Large intestine (tissue), 3 donors: ENCODE data around the gene SSNA1. TPM values are rescaled to one million over a fixed set of nuclear protein-coding genes. Genes with fewer than 3 reads are reported as not detected.

Experiments
- DNase-seq, 2 donors: peaks; one replicate each; pipeline versions ENCODE4 v3.0.0 to v3.0.0-alpha.2; 2013
- H3K27ac ChIP-seq: one replicate; pipeline ENCODE4 v1.5.1; 2013; ENCODE audit warnings: low read length
- H3K27me3 ChIP-seq: 2 replicates; pipeline ENCODE4 v1.6.1; 2013; ENCODE audit warnings: low read length; ENCODE audit not compliant: control insufficient read depth, insufficient read depth
- H3K36me3 ChIP-seq: 2 replicates; pipeline ENCODE4 v1.6.1; 2013; ENCODE audit warnings: low read length; ENCODE audit not compliant: control insufficient read depth, insufficient read depth
- H3K4me1 ChIP-seq: one replicate; pipeline ENCODE4 v1.6.1; 2013; ENCODE audit warnings: low read length; ENCODE audit not compliant: control insufficient read depth, insufficient read depth
- H3K4me3 ChIP-seq: one replicate; pipeline ENCODE4 v1.5.1; 2013; ENCODE audit warnings: low read length
- H3K9me3 ChIP-seq: one replicate; pipeline ENCODE4 v1.6.1; 2013; ENCODE audit warnings: mild to moderate bottlenecking, low read depth, low read length, moderate library complexity; ENCODE audit not compliant: control insufficient read depth
- WGBS: methylation state at CpG from one replicate; pipeline ENCODE4 v1.1.5; 2013; ENCODE audit warnings: low lambda C conversion rate; ENCODE audit not compliant: insufficient coverage; 5-methylcytosine and 5-hydroxymethylcytosine counted together
- polyA plus RNA-seq: library from polyadenylated mRNA; unstranded; fragments of 120-200 nt; gene quantifications from one replicate; pipeline ENCODE4 v1.2.1, GENCODE V29; 2013

SSNA1 gene
- polyA plus RNA-seq, 1 donor = 66.0 TPM

DNA sequence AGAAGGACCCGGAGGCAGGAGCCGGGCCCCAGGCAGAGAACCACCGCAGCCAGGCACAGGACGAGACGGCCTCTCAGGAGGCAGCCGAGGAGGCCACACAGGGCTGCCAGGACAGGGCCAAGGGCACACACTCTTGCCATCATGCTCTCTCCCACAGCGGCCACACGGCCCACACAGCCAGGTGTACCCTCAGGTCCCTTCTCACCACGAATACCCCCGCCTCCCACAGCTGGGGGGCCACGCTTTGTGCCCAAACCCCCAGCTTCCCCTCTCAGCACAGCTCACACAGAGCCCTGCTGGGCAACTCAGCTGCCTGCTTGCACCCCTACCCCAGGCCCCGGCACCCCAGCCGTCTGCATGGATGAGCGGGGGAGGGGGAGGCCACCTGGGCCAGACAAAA is 5.3 kb downstream of the SSNA1 start:
- no peak overlapping the region for H3K27ac ChIP-seq
- no peak overlapping the region for H3K4me3 ChIP-seq
- no peaks in the 10 kb centered on the region for H3K27me3 ChIP-seq
- H3K9me3 ChIP-seq = no peaks in the 10 kb centered on the region
- WGBS = no CpG with 5 or more reads among the region's 14 CpGs
- H3K4me1 ChIP-seq = peaks cover 65% of the 10 kb centered on the region
- H3K36me3 ChIP-seq = peaks cover 40% of the 10 kb centered on the region
- no peak for DNase-seq

DNA sequence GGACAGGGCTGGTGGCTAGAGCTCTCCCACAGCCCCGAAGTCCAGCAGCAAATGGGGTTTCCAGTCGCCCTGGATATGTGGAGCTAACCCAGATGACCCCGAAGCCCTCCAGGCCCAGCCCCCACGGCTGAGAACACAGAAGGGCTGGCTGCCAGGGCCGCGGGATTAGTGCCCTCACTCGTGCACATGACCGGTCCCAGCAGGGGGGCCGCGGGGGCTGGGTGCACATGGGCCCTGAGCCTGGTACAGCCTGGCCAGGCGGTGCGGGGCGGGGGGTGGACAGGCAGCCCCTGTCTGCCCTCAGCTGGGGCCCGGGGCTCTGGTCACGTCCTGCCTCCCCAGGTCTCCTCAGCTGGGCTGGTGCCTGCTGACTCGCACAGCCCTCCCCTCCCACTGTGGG is 5.9 kb downstream of the SSNA1 start:
- Histone ChIP-seq H3K4me1 (peaks cover 69% of the 10 kb centered on the region), H3K36me3 (peaks cover 40% of the 10 kb centered on the region), H3K27me3 (no peaks in the 10 kb centered on the region), H3K4me3 (no peak overlapping the region), H3K9me3 (no peaks in the 10 kb centered on the region), H3K27ac (no peak overlapping the region)
- WGBS = no CpG with 5 or more reads among the region's 16 CpGs
- DNase-seq = no peak

DNA sequence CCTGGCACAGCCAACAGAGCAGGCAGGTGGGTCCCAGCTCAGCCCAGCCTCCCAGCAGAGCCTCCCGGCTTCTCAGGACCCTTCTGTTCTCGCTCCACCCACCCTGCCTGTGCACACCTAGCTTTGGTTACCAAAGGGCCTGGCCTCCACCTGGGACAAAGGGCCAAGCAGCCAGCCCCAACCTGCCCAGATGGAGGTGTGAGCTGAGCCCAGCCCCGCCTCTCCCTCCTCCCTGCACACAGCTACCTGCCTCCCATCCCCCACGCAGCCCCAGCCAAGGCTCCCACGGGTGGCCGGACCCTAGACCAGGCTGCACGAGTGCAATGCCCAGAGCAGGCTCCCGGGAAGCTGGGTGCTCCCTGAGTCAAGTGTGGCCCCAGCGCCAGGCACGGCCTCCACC is 6.4 kb downstream of the SSNA1 start:
- DNase-seq = no peak
- Histone ChIP-seq H3K36me3 (peaks cover 38% of the 10 kb centered on the region), H3K27me3 (no peaks in the 10 kb centered on the region), H3K4me3 (no peak overlapping the region), H3K4me1 (peaks cover 67% of the 10 kb centered on the region), H3K27ac (peak overlapping the region; percentile 68), H3K9me3 (no peaks in the 10 kb centered on the region)
- no CpG with 5 or more reads among the region's 10 CpGs for WGBS

DNA sequence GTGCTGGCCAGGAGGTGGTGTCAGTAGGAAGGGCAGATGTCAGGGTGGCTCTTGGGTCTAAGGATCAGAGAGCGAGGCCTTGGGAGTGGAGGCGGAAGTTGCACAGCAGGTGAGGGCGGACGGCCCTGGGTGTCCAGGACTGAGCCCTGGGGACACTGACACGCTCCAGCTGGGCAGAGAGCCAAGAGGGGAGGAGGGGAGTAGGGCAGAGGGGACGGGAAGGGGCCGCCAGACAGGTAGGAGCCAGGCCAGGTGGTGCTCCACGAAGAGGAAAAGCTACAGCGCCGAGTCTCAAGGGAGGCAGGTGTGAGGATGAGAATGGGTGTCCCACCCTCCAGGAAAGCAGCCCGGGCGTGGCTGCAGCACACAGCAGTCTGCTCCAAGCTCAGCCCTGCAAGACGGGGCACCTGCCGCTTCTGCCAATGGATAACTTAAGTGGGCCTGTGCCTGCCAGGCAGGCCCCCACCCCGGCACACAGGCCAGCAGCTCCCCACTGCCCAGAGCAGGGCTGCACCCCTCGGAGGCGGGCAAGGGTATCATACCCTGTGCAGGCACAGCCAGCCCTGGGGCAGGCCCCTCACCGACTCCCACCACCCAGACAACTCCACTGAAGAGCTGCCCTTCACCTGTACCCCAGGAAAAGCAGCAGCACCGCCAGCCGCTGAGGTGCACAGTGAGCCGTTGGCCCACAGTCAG is 7.2 kb downstream of the SSNA1 start:
- H3K4me1 ChIP-seq = peaks cover 59% of the 10 kb centered on the region
- WGBS = 20% methylated on average over 1 of the region's 21 CpGs
- H3K4me3 ChIP-seq = no peak overlapping the region
- H3K27me3 ChIP-seq = no peaks in the 10 kb centered on the region
- H3K27ac ChIP-seq = peak overlapping the region; percentile 68
- peak; percentile 56 to 82 for DNase-seq
- peaks cover 30% of the 10 kb centered on the region for H3K36me3 ChIP-seq
- no peaks in the 10 kb centered on the region for H3K9me3 ChIP-seq

DNA sequence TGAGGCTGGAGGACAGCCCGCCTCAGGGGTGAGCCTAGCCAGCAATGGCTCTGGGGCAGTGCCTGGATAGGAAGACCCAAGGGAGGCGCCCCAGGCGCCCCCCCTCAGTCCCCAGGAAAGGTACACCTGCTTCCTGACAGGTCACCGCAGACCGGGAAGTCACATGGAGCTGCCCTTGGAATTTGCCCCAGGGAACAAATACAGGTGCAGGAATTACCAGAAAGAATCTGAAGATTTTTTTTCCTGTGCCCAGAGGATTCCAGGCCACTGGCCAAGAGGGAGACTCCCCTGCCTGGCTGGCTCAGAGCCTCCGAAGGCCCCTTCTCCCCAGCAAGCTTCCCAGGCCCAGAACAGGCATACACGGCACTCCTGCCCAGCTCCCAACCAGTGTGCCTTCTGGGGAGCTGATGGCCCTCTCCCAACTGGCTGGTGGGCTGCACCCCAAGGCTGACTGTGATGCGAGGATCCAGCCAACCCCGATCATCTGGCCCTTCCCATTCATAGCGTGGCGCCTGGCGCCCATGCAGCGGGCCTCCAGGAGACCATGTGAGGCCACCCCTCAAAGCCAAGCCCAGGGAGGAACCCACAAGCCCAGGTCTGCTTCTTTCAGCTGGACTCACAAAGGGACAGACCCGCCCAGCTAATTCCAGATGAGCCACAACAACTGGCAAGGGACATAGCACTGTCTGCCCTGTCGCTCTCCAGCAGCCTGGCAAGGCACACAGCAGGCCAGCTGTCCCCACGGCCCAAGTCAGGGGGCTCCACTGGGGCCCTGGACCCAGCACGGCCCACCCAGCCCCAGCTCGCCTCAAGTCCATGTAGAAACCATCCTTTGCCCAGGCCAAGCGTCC is 9.8 kb downstream of the SSNA1 start:
- no CpG with 5 or more reads among the region's 19 CpGs for WGBS
- peak overlapping the region; percentile 83 for H3K27ac ChIP-seq
- peaks cover 7% of the 10 kb centered on the region for H3K36me3 ChIP-seq
- H3K4me3 ChIP-seq = peak overlapping the region; percentile 67
- peaks cover 61% of the 10 kb centered on the region for H3K4me1 ChIP-seq
- no peaks in the 10 kb centered on the region for H3K9me3 ChIP-seq
- no peaks in the 10 kb centered on the region for H3K27me3 ChIP-seq
- DNase-seq = peak; percentile 67 to 85

DNA sequence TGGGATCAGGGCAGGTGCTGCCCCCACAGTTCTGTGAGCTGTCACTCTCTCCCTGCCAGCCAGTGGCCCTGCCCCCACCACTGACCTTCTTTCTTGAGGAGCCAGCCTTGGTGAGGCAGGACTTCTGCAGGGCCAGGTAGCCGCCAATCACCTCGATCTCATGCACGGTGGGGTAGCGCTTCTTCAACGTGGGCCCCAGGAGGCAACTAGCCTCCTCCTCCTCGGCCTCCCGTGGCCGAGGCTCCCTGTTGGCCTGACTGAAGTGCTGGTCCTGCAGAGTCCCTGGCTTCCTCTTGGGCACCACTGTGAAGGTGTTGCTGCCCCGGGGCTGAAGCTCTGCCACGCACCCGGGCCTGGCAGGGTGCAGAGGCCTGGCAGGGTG is 10.4 kb downstream of the SSNA1 start:
- H3K4me1 ChIP-seq = peaks cover 63% of the 10 kb centered on the region
- peak overlapping the region; percentile 67 for H3K4me3 ChIP-seq
- DNase-seq = no peak
- H3K27me3 ChIP-seq = no peaks in the 10 kb centered on the region
- H3K27ac ChIP-seq = peak overlapping the region; percentile 83
- peaks cover 3% of the 10 kb centered on the region for H3K36me3 ChIP-seq
- no CpG with 5 or more reads among the region's 11 CpGs for WGBS
- H3K9me3 ChIP-seq = no peaks in the 10 kb centered on the region

DNA sequence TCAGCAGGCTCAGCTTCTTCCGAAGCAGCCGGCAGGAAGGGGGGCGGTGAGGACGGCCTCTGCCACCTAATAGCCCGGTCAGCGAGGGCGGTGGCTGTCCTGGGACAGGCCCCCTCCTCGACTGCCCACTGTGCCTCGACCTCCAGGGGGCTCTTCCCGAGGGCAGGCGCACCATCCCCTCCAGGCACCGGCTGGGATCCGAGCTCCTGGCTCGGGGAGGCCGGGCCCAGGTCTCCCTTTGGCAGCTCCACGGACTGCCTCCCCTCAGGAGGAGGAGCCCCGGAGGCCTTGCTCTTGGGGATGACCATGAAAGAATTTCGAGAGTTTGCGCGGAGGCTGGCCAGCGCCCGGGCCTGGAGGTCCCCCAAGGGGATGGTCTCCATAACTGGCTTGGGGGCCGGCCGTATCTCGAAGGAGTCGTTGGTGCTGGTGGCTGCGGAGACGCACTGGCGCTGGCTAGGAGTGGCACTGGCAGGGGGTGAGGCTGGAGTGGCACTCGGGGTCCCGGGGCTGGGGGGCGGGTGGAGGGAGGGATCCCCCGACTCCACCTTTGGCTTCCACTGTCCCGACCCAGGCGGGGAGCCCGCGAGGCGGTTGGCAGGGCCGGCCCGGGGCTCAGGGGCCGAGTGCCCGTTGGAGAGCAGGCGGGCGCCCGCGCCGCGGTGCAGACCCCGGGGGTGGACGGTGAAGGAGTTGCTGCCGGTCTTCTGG is 11.1 kb downstream of the SSNA1 start:
- Histone ChIP-seq H3K4me3 (peak overlapping the region; percentile 67), H3K4me1 (peaks cover 67% of the 10 kb centered on the region), H3K27me3 (no peaks in the 10 kb centered on the region), H3K27ac (peak overlapping the region; percentile 83), H3K36me3 (peaks cover 3% of the 10 kb centered on the region), H3K9me3 (no peaks in the 10 kb centered on the region)
- peak in 1 of 2 donors; percentile 22 for DNase-seq
- WGBS = no CpG with 5 or more reads among the region's 51 CpGs

DNA sequence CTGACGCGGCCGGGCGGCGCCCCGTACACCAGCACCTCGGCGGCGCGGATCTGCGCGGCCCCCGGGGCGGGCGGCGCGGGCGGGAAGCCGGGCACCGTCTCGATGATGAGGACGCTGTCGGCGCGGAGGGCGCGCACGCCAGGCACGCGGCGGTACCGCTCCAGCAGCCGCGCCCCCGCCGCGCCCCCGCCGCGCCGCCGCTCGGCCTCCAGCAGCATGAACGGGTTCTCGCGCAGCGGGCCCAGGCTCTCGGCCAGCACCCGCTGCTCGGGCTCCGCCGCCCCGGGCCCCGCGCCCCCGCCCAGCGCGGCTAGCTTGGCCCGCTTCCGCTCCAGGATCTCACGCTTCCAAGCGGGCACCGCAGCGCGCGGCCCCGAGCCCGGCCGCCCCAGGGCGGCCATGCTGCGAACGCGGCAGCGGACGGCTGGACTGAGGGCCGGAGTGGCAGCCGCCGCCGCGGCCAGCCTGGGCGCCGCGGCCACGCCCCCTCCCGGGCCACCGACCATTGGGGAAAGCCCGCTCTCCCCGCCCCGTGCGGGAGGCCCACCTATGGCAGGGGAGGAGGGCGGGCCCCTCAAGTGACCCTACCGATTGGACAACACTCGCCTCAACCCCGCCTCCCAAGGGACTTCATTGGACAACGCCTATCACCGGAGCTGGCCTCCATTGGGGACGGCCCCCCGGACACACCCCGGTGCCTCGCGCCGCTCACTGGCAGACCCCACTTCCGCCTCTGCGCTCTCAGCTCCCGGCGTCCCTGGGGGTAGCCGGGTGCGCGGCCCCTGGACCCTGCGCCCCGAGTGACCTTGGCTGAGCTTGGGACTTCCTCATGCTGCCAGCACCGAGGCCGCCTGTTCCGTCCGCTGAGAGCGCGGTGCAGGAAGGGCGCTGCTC is 12.1 kb downstream of the SSNA1 start, which contains the start of gene TPRN:
Gene TPRN, minus strand, starts transcription at position 431 of the 894 bp plus-strand sequence. Its CDS starts 30 bp downstream, at position 401.
- Histone ChIP-seq H3K9me3 (no peaks in the 10 kb centered on the region), H3K4me1 (peaks cover 60% of the 10 kb centered on the region), H3K36me3 (peaks cover 3% of the 10 kb centered on the region), H3K27ac (peak within 1 kb of the TSS; percentile 83), H3K4me3 (peak within 1 kb of the TSS; percentile 76), H3K27me3 (no peaks in the 10 kb centered on the region)
- no CpG with 5 or more reads among the region's 118 CpGs for WGBS
- DNase-seq = peak; percentile 99 to 100

DNA sequence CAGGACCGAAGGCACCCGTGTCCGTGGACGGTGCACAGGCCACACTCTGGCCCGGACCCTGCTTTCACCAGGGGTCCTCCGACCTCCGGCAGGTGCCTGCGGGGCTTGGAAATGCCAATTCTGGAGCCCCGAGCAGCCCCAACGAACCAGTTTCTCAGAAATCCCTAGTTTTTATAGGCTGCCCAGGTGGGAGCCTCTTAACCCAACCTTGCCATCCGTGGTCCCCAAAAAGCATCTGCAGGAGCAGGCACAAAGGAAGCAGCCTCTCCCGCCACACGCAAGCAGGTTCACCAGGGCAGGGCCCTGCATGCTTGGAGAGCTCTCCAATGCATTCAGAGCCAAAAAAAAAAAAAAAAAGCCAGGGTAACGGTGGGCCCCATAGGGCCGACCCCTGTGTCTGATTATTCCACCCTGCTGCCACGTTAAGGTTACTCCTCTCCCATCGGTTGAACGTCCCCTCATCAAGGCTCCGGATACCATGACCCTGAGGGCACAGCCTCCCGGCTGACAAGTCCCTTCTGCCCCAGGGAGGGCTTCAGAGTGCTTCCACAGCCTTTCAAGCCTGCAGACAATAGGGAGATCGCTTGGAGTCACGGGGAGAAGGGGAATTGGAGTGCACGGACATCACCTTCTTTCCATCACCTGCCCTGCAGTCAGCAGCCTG is 12.9 kb downstream of the SSNA1 start:
- DNase-seq = no peak
- Histone ChIP-seq H3K9me3 (no peaks in the 10 kb centered on the region), H3K36me3 (peaks cover 3% of the 10 kb centered on the region), H3K27me3 (no peaks in the 10 kb centered on the region), H3K4me1 (peaks cover 55% of the 10 kb centered on the region), H3K4me3 (peak overlapping the region; percentile 76), H3K27ac (peak overlapping the region; percentile 82)
- WGBS = no CpG with 5 or more reads among the region's 23 CpGs
